ENCODE data around the gene MDK. TPM values are rescaled to one million over a fixed set of nuclear protein-coding genes. Genes with fewer than 3 reads are reported as not detected.

MDK gene
- total RNA-seq, 2 donors from 2014 or later, result 644 to 1,502 TPM

- peaks cover 61% of the 10 kb centered on the region for H3K36me3 ChIP-seq (ENCODE audit: control insufficient read depth, insufficient read depth, low read length)
- no peak for DNase-seq
- peaks cover 17% of the 10 kb centered on the region for H3K4me1 ChIP-seq (ENCODE audit: control insufficient read depth, insufficient read depth, low read length)
- Mint-ChIP-seq H3K36me3 (ENCODE audit: low read depth) (peaks cover 49% of the 10 kb centered on the region), H3K4me3 (no peak overlapping the region), H3K27ac (no peak overlapping the region), H3K9me3 (no peaks in the 10 kb centered on the region), H3K27me3 (ENCODE audit: insufficient read depth) (no peaks in the 10 kb centered on the region), H3K4me1 (peaks cover 25% of the 10 kb centered on the region)
- no peaks in the 10 kb centered on the region for H3K27me3 ChIP-seq (ENCODE audit: control insufficient read depth, insufficient read depth, low read length, poor library complexity, severe bottlenecking)
- no peak overlapping the region for H3K4me3 ChIP-seq (ENCODE audit: low read length)
- H3K9ac ChIP-seq (ENCODE audit: extremely low read depth, low read length, poor library complexity, severe bottlenecking), result no peak overlapping the region
- no peaks in the 10 kb centered on the region for H3K9me3 ChIP-seq (ENCODE audit: control insufficient read depth, low read length)
- WGBS, 2 experiments (ENCODE audit: insufficient coverage in 1 of 2, insufficient read length in 1 of 2), result 94 to 100% methylated on average over 2 to 6 of the region's 6 CpGs
- no peak overlapping the region for H3K27ac ChIP-seq (ENCODE audit: low read depth, low read length)
- TF ChIP-seq, protein P1, sequence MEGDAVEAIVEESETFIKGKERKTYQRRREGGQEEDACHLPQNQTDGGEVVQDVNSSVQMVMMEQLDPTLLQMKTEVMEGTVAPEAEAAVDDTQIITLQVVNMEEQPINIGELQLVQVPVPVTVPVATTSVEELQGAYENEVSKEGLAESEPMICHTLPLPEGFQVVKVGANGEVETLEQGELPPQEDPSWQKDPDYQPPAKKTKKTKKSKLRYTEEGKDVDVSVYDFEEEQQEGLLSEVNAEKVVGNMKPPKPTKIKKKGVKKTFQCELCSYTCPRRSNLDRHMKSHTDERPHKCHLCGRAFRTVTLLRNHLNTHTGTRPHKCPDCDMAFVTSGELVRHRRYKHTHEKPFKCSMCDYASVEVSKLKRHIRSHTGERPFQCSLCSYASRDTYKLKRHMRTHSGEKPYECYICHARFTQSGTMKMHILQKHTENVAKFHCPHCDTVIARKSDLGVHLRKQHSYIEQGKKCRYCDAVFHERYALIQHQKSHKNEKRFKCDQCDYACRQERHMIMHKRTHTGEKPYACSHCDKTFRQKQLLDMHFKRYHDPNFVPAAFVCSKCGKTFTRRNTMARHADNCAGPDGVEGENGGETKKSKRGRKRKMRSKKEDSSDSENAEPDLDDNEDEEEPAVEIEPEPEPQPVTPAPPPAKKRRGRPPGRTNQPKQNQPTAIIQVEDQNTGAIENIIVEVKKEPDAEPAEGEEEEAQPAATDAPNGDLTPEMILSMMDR (conservative IDR thresholded peaks at IDR 0.05), result no peak
These were observed 27.0 kb downstream of the MDK start for GRCh38 chr11:46408407-46408986.

GRCh38 chr11:46410021-46410420 lies 28.6 kb downstream of the MDK start:
- TF ChIP-seq, protein P1 (conservative IDR thresholded peaks at IDR 0.05), result peak; percentile 76
- Histone ChIP-seq H3K4me3 (ENCODE audit: low read length) (no peak overlapping the region), H3K36me3 (ENCODE audit: control insufficient read depth, insufficient read depth, low read length) (peaks cover 61% of the 10 kb centered on the region), H3K4me1 (ENCODE audit: control insufficient read depth, insufficient read depth, low read length) (peaks cover 17% of the 10 kb centered on the region), H3K9ac (ENCODE audit: extremely low read depth, low read length, poor library complexity, severe bottlenecking) (no peak overlapping the region), H3K27me3 (ENCODE audit: control insufficient read depth, insufficient read depth, low read length, poor library complexity, severe bottlenecking) (no peaks in the 10 kb centered on the region), H3K27ac (ENCODE audit: low read depth, low read length) (no peak overlapping the region), H3K9me3 (ENCODE audit: control insufficient read depth, low read length) (no peaks in the 10 kb centered on the region)
- peak; percentile 84 for DNase-seq
- peaks cover 53% of the 10 kb centered on the region for H3K36me3 Mint-ChIP-seq (ENCODE audit: low read depth)
- no peak overlapping the region for H3K4me3 Mint-ChIP-seq
- H3K4me1 Mint-ChIP-seq, result peaks cover 31% of the 10 kb centered on the region
- H3K27me3 Mint-ChIP-seq (ENCODE audit: insufficient read depth), result no peaks in the 10 kb centered on the region
- H3K27ac Mint-ChIP-seq, result no peak overlapping the region
- 38 to 75% methylated on average over 1 to 5 of the region's 5 CpGs for WGBS, 2 experiments (ENCODE audit: insufficient coverage in 1 of 2, insufficient read length in 1 of 2)
- no peaks in the 10 kb centered on the region for H3K9me3 Mint-ChIP-seq

- Mint-ChIP-seq H3K27me3 (ENCODE audit: insufficient read depth) (no peaks in the 10 kb centered on the region), H3K36me3 (ENCODE audit: low read depth) (peaks cover 60% of the 10 kb centered on the region)
These were observed 32.4 kb downstream of the MDK start for GRCh38 chr11:46413760-46414465.

More at GRCh38 chr11:46413760-46414465, 32.4 kb downstream of the MDK start:
- Histone ChIP-seq H3K36me3 (ENCODE audit: control insufficient read depth, insufficient read depth, low read length) (peaks cover 68% of the 10 kb centered on the region), H3K9ac (ENCODE audit: extremely low read depth, low read length, poor library complexity, severe bottlenecking) (no peak overlapping the region), H3K27ac (ENCODE audit: low read depth, low read length) (no peak overlapping the region), H3K4me3 (ENCODE audit: low read length) (no peak overlapping the region), H3K9me3 (ENCODE audit: control insufficient read depth, low read length) (no peaks in the 10 kb centered on the region), H3K4me1 (ENCODE audit: control insufficient read depth, insufficient read depth, low read length) (peaks cover under 1% of the 10 kb centered on the region), H3K27me3 (ENCODE audit: control insufficient read depth, insufficient read depth, low read length, poor library complexity, severe bottlenecking) (no peaks in the 10 kb centered on the region)
- H3K27ac Mint-ChIP-seq, result no peak overlapping the region
- no peaks in the 10 kb centered on the region for H3K9me3 Mint-ChIP-seq
- H3K4me3 Mint-ChIP-seq, result no peak overlapping the region
- WGBS, 2 experiments (ENCODE audit: insufficient coverage in 1 of 2, insufficient read length in 1 of 2), result 96 to 97% methylated on average over 6 to 9 of the region's 9 CpGs
- H3K4me1 Mint-ChIP-seq, result peaks cover 21% of the 10 kb centered on the region
- TF ChIP-seq, protein P1 (conservative IDR thresholded peaks at IDR 0.05), result no peak
- DNase-seq, result no peak

Measured in endodermal cell (in vitro differentiated cells).